ENCODE measurements around the gene MRPL47. TPM values are rescaled to one million over a fixed set of nuclear protein-coding genes. Genes with fewer than 3 reads are reported as not detected.

The MRPL47 gene
- total RNA-seq, 1 donor: 40.6 TPM

- no peak for TF ChIP-seq CTCF (IDR thresholded peaks at IDR 0.05; ENCODE audit: insufficient read depth, low read length)
- no peak overlapping the region for H3K4me3 ChIP-seq (ENCODE audit: low read depth, low read length)
- DNase-seq (ENCODE audit: low read depth): no peak
Observed at GRCh38 chr3:179542375-179542774, 62.1 kb downstream of the MRPL47 start.

- H3K4me3 ChIP-seq (ENCODE audit: low read depth, low read length): no peak overlapping the region
- no peak for DNase-seq (ENCODE audit: low read depth)
- TF ChIP-seq CTCF (IDR thresholded peaks at IDR 0.05; ENCODE audit: insufficient read depth, low read length): no peak
Observed at GRCh38 chr3:179541596-179541995, 62.8 kb downstream of the MRPL47 start.

DNA sequence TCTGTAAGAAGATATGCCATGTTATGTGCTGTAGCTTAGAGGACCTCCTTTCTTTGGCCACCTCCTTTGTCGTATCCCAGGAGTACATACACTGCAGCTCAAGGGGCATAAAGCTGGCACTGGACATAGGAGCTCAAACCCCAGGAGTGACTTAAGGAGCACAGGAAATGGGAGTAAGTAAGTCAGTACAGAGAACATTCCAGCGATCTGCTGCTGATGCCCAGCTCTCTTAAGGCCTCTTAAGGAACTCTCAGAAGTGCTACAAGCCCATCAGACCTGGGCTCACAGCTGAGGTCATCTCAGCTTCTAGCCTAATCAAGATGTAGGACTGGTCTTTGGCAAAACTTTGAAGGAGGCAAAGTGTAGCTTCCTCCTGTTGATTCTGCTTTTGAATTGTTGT lies 63.3 kb downstream of the MRPL47 start:
- TF ChIP-seq CTCF (IDR thresholded peaks at IDR 0.05; ENCODE audit: insufficient read depth, low read length): no peak
- DNase-seq (ENCODE audit: low read depth): no peak

More for the DNA sequence above, 63.3 kb downstream of the MRPL47 start:
- no peak overlapping the region for H3K4me3 ChIP-seq (ENCODE audit: low read depth, low read length)

Small RNAs within 50 kb of the gene (small RNA-seq; reads per million reads assigned to genes)
- gene AC090425.1 (not detected), gene RF01210 (not detected)

Other genes starting within 250 kb of the MRPL47 start
- 50.5 and 63.4 TPM in 2 replicates for gene GNB4, start 153.2 kb downstream of the MRPL47 start, total RNA-seq (ENCODE audit: low replicate concordance)
- gene ACTL6A, start 41.7 kb downstream of the MRPL47 start, total RNA-seq (ENCODE audit: low replicate concordance): 72.8 and 154 TPM in 2 replicates
- 135 and 148 TPM in 2 replicates for gene NDUFB5, start 156 bp upstream of the MRPL47 start, total RNA-seq (ENCODE audit: low replicate concordance)
- gene USP13, start 48.4 kb upstream of the MRPL47 start, total RNA-seq (ENCODE audit: low replicate concordance): 14.4 and 36.8 TPM in 2 replicates

Measured in fibroblast of the aortic adventitia (primary cell).